ENCODE measurements around the gene TNPO3.

TNPO3 gene

DNA sequence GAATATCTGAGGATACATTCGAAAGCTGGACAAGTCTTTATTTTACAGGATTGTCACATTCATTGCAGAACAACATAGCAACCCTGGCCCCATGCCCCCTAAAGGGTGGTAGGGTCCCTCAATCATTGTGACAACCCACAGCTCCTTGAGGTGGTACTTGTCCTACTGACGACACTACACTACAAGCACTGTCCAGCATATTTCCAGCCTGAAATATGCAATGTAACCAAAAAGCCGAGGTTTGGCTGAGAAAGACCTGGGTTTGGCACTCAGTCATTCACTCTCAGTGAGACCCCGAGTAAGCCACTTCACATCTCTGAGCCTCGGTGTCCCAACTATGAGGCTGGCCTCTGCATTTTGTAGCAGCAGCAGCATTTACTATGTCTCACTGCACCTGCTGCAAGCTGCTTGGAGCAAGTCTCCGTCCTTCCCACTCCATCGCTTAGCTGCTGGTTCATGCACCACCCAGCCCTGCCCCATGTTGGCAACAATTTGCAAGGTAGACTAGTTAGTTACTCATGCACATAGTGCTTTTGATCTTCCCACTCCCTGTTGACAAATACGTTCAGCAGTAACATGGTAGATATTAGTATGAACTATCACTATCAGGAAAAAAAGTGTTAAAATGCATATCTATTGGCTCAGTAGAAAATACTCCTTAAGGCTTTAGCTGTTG lies 43.6 kb upstream of the TNPO3 start:
- Histone ChIP-seq H3K27me3 (ENCODE audit: control insufficient read depth in 3 of 3, insufficient read depth in 3 of 3, low read depth in 1 of 3, low read length in 3 of 3) (peaks cover 0 to 6% (median 0%) of the 10 kb centered on the region in 3 experiments), H3K23ac (ENCODE audit: low read depth, low read length, poor library complexity) (no peak overlapping the region), H3K4me3 (ENCODE audit: low read length in 2 of 2) (no peak overlapping the region), H3K27ac (replicated peaks; ENCODE audit: low read length) (no peak overlapping the region), H2AK5ac (ENCODE audit: low read depth, low read length) (no peak overlapping the region), H4K91ac (ENCODE audit: low read depth, low read length, poor library complexity) (no peak overlapping the region), H4K8ac (ENCODE audit: low read depth, low read length) (no peak overlapping the region), H3K4me1 (ENCODE audit: control insufficient read depth in 2 of 2, insufficient read depth in 1 of 2, low read depth in 1 of 2, low read length in 2 of 2) (peaks cover 2 to 14% of the 10 kb centered on the region in 2 donors), H3K14ac (ENCODE audit: low read length) (no peak overlapping the region), H2BK120ac (ENCODE audit: low read depth, low read length) (no peak overlapping the region), H2BK15ac (ENCODE audit: low read length) (no peak overlapping the region), H3K9ac (ENCODE audit: low read depth, low read length, poor library complexity) (no peak overlapping the region), H3K4ac (ENCODE audit: low read length) (no peak overlapping the region), H2AFZ (ENCODE audit: low read length) (no peak overlapping the region), H3K9me3 (replicated peaks in 1 of 2; ENCODE audit: control insufficient read depth in 2 of 2, insufficient read depth in 1 of 2, low read depth in 1 of 2, low read length in 2 of 2) (no peaks in the 10 kb centered on the region), H3K18ac (ENCODE audit: low read length) (no peak overlapping the region), H3K79me1 (ENCODE audit: low read depth, low read length) (no peaks in the 10 kb centered on the region), H2BK12ac (ENCODE audit: low read length) (no peak overlapping the region), H3K4me2 (ENCODE audit: insufficient read depth, low read length, poor library complexity, severe bottlenecking) (no peak overlapping the region), H3K36me3 (replicated peaks in 1 of 2; ENCODE audit: control insufficient read depth in 2 of 2, insufficient read depth in 2 of 2, low read length in 2 of 2) (no peaks in the 10 kb centered on the region), H2BK5ac (ENCODE audit: low read length) (no peak overlapping the region)
- no peak for DNase-seq (ENCODE audit: low spot score)
- WGBS, 2 donors (ENCODE audit: extremely low coverage in 2 of 2, insufficient read length in 2 of 2, insufficient replicate concordance in 1 of 2): no CpG with 5 or more reads among the region's 8 CpGs

DNA sequence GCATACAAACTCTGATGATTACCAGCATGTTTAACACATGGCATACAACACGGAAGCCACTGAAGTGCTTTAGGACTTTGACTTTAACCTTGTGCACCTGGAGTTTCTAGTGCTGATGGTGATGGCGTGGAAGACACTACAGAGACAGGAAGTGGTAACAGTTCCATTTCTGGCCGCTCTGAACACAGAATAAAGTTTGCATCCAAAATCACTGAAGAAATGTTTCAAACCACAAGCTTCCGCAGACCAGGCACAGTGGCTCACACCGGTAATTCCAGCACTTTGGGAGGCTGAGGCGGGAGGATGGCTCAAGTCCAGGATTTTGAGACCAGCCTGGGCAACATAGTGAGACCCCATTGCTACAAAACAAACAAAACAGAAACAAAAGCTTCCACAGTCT lies 40.3 kb upstream of the TNPO3 start:
- no peaks in the 10 kb centered on the region for H3K36me3 ChIP-seq (replicated peaks in 1 of 2; ENCODE audit: control insufficient read depth in 2 of 2, insufficient read depth in 2 of 2, low read length in 2 of 2)
- no peak for DNase-seq (ENCODE audit: low spot score)
- H3K27me3 ChIP-seq (ENCODE audit: control insufficient read depth in 3 of 3, insufficient read depth in 3 of 3, low read depth in 1 of 3, low read length in 3 of 3): peaks cover 0 to 6% (median 0%) of the 10 kb centered on the region in 3 experiments
- no peak overlapping the region for H2BK5ac ChIP-seq (ENCODE audit: low read length)
- no peak overlapping the region for H3K4me3 ChIP-seq (ENCODE audit: low read length in 2 of 2)
- no peak overlapping the region for H3K14ac ChIP-seq (ENCODE audit: low read length)
- no peak overlapping the region for H4K8ac ChIP-seq (ENCODE audit: low read depth, low read length)
- no peak overlapping the region for H3K4ac ChIP-seq (ENCODE audit: low read length)
- no peak overlapping the region for H2BK120ac ChIP-seq (ENCODE audit: low read depth, low read length)
- no peaks in the 10 kb centered on the region for H3K79me1 ChIP-seq (ENCODE audit: low read depth, low read length)
- no peak overlapping the region for H2AK5ac ChIP-seq (ENCODE audit: low read depth, low read length)
- no peak overlapping the region for H3K4me2 ChIP-seq (ENCODE audit: insufficient read depth, low read length, poor library complexity, severe bottlenecking)
- no peak overlapping the region for H3K9ac ChIP-seq (ENCODE audit: low read depth, low read length, poor library complexity)
- no peaks in the 10 kb centered on the region for H3K4me1 ChIP-seq (ENCODE audit: control insufficient read depth in 2 of 2, insufficient read depth in 1 of 2, low read depth in 1 of 2, low read length in 2 of 2)
- H3K27ac ChIP-seq (replicated peaks; ENCODE audit: low read length): no peak overlapping the region
- no peak overlapping the region for H2BK12ac ChIP-seq (ENCODE audit: low read length)
- H3K18ac ChIP-seq (ENCODE audit: low read length): no peak overlapping the region
- WGBS, 2 donors (ENCODE audit: extremely low coverage in 2 of 2, insufficient read length in 2 of 2, insufficient replicate concordance in 1 of 2): no CpG with 5 or more reads among the region's 6 CpGs
- H2BK15ac ChIP-seq (ENCODE audit: low read length): no peak overlapping the region
- H4K91ac ChIP-seq (ENCODE audit: low read depth, low read length, poor library complexity): no peak overlapping the region
- no peak overlapping the region for H3K23ac ChIP-seq (ENCODE audit: low read depth, low read length, poor library complexity)
- H2AFZ ChIP-seq (ENCODE audit: low read length): no peak overlapping the region
- H3K9me3 ChIP-seq (replicated peaks in 1 of 2; ENCODE audit: control insufficient read depth in 2 of 2, insufficient read depth in 1 of 2, low read depth in 1 of 2, low read length in 2 of 2): no peaks in the 10 kb centered on the region

DNA sequence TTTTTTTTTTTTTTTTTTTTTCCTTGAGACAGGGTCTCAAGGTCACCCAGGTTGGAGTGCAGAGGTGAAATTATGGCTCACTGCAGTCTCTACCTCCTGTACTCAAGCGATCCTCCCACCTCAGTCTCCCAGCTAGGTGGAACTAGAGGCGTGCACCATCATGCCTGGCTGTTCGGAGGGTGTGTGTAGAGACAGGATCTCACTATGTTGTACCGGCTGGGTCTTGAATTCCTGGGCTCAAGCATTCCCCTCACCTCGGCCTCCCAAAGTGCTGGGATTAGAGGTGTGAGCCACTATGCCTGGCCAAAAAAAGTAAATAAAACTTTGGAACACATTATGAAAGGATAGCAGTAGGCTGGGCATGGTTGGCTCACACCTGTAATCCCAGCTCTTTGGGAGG lies 39.6 kb upstream of the TNPO3 start:
- Histone ChIP-seq H4K8ac (ENCODE audit: low read depth, low read length) (no peak overlapping the region), H3K9me3 (replicated peaks in 1 of 2; ENCODE audit: control insufficient read depth in 2 of 2, insufficient read depth in 1 of 2, low read depth in 1 of 2, low read length in 2 of 2) (no peaks in the 10 kb centered on the region), H3K4me3 (ENCODE audit: low read length in 2 of 2) (no peak overlapping the region), H4K91ac (ENCODE audit: low read depth, low read length, poor library complexity) (no peak overlapping the region), H2BK5ac (ENCODE audit: low read length) (no peak overlapping the region), H2AK5ac (ENCODE audit: low read depth, low read length) (no peak overlapping the region), H3K79me1 (ENCODE audit: low read depth, low read length) (no peaks in the 10 kb centered on the region), H2AFZ (ENCODE audit: low read length) (no peak overlapping the region), H3K4me1 (ENCODE audit: control insufficient read depth in 2 of 2, insufficient read depth in 1 of 2, low read depth in 1 of 2, low read length in 2 of 2) (no peaks in the 10 kb centered on the region), H3K14ac (ENCODE audit: low read length) (no peak overlapping the region), H3K36me3 (replicated peaks in 1 of 2; ENCODE audit: control insufficient read depth in 2 of 2, insufficient read depth in 2 of 2, low read length in 2 of 2) (no peaks in the 10 kb centered on the region), H3K4ac (ENCODE audit: low read length) (no peak overlapping the region), H2BK120ac (ENCODE audit: low read depth, low read length) (no peak overlapping the region), H3K4me2 (ENCODE audit: insufficient read depth, low read length, poor library complexity, severe bottlenecking) (no peak overlapping the region), H3K9ac (ENCODE audit: low read depth, low read length, poor library complexity) (no peak overlapping the region), H2BK12ac (ENCODE audit: low read length) (no peak overlapping the region), H3K27ac (replicated peaks; ENCODE audit: low read length) (no peak overlapping the region), H3K23ac (ENCODE audit: low read depth, low read length, poor library complexity) (no peak overlapping the region), H3K27me3 (ENCODE audit: control insufficient read depth in 3 of 3, insufficient read depth in 3 of 3, low read depth in 1 of 3, low read length in 3 of 3) (peaks cover 0 to 6% (median 0%) of the 10 kb centered on the region in 3 experiments), H3K18ac (ENCODE audit: low read length) (no peak overlapping the region), H2BK15ac (ENCODE audit: low read length) (no peak overlapping the region)
- no peak for DNase-seq (ENCODE audit: low spot score)
- WGBS, 2 donors (ENCODE audit: extremely low coverage in 2 of 2, insufficient read length in 2 of 2, insufficient replicate concordance in 1 of 2): no CpG with 5 or more reads among the region's 5 CpGs

DNA sequence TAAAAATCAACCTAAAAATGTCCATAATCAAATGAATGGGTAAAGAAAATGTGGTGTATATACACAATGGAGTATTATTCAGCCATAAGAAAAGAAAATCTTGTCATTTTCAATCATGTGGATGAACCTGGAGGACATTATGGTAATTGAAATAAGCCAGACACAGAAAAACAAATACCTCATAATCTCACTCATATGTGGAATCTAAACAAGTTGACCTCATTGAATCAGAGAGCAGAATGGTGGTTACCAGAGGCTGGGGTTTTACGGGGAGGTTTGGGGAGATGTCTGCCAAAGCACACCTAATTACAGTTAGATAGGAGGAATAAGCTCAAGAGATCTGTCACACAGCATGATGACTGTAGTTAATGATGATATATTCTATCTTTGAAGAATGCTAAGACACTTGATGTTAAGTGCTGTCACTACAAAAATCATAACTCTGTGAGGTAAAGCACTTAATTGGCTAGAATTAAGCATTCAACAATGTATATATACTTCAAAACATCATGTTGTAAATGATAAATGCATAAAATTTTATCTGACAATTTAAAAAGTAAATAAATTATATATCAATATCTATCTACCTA lies 39.1 kb upstream of the TNPO3 start:
- no peak overlapping the region for H2AFZ ChIP-seq (ENCODE audit: low read length)
- no peak overlapping the region for H2BK12ac ChIP-seq (ENCODE audit: low read length)
- no peak overlapping the region for H4K8ac ChIP-seq (ENCODE audit: low read depth, low read length)
- no peak overlapping the region for H3K23ac ChIP-seq (ENCODE audit: low read depth, low read length, poor library complexity)
- H3K4ac ChIP-seq (ENCODE audit: low read length): no peak overlapping the region
- H3K27ac ChIP-seq (replicated peaks; ENCODE audit: low read length): no peak overlapping the region
- peaks cover 0 to 6% (median 0%) of the 10 kb centered on the region in 3 experiments for H3K27me3 ChIP-seq (ENCODE audit: control insufficient read depth in 3 of 3, insufficient read depth in 3 of 3, low read depth in 1 of 3, low read length in 3 of 3)
- H3K18ac ChIP-seq (ENCODE audit: low read length): no peak overlapping the region
- H3K79me1 ChIP-seq (ENCODE audit: low read depth, low read length): no peaks in the 10 kb centered on the region
- no peak overlapping the region for H2BK120ac ChIP-seq (ENCODE audit: low read depth, low read length)
- H3K4me3 ChIP-seq (ENCODE audit: low read length in 2 of 2): no peak overlapping the region
- H2AK5ac ChIP-seq (ENCODE audit: low read depth, low read length): no peak overlapping the region
- no peak overlapping the region for H3K9ac ChIP-seq (ENCODE audit: low read depth, low read length, poor library complexity)
- H3K4me1 ChIP-seq (ENCODE audit: control insufficient read depth in 2 of 2, insufficient read depth in 1 of 2, low read depth in 1 of 2, low read length in 2 of 2): no peaks in the 10 kb centered on the region
- no peak overlapping the region for H3K14ac ChIP-seq (ENCODE audit: low read length)
- WGBS, 2 donors (ENCODE audit: extremely low coverage in 2 of 2, insufficient read length in 2 of 2, insufficient replicate concordance in 1 of 2): no CpG with 5 or more reads among the region's 1 CpG
- H3K4me2 ChIP-seq (ENCODE audit: insufficient read depth, low read length, poor library complexity, severe bottlenecking): no peak overlapping the region
- no peak for DNase-seq (ENCODE audit: low spot score)
- H3K9me3 ChIP-seq (replicated peaks in 1 of 2; ENCODE audit: control insufficient read depth in 2 of 2, insufficient read depth in 1 of 2, low read depth in 1 of 2, low read length in 2 of 2): no peaks in the 10 kb centered on the region
- H3K36me3 ChIP-seq (replicated peaks in 1 of 2; ENCODE audit: control insufficient read depth in 2 of 2, insufficient read depth in 2 of 2, low read length in 2 of 2): no peaks in the 10 kb centered on the region
- no peak overlapping the region for H4K91ac ChIP-seq (ENCODE audit: low read depth, low read length, poor library complexity)
- H2BK15ac ChIP-seq (ENCODE audit: low read length): no peak overlapping the region
- H2BK5ac ChIP-seq (ENCODE audit: low read length): no peak overlapping the region

Measured in neuronal stem cell (in vitro differentiated cells).